Kidney epithelial cell (primary cell): ENCODE measurements around the gene EREG. TPM values are rescaled to one million over a fixed set of nuclear protein-coding genes. Genes with fewer than 3 reads are reported as not detected.
"Not testable (repeated sequence)": the region's sequence is repeated elsewhere in the genome, so short reads cannot be mapped to it uniquely, and the experiment has no call there.

Experiments
- DNase-seq: peaks from one replicate; pipeline ENCODE4 v3.0.0-alpha.2; 2010; ENCODE audit warnings: low read depth
- H3K27me3 ChIP-seq: 2 replicates; pipeline ENCODE4 v1.6.0; 2011; ENCODE audit warnings: low read length; ENCODE audit not compliant: control insufficient read depth, insufficient read depth
- H3K36me3 ChIP-seq: 2 replicates; pipeline ENCODE4 v1.5.1; 2011; ENCODE audit warnings: low read length; ENCODE audit not compliant: control insufficient read depth, insufficient read depth
- H3K4me3 ChIP-seq: 2 replicates; pipeline ENCODE4 v1.5.1; 2011; ENCODE audit warnings: low read depth, mild to moderate bottlenecking, control low read depth, low read length
- total RNA-seq: library from RNA; depleted of rRNA; stranded (reverse); fragments of >200 nt; gene quantifications from 2 replicates; pipeline ENCODE4 v1.2.3, GENCODE V29; 2015
- TF ChIP-seq, protein P1 (sequence below): IDR thresholded peaks from 2 replicates; pipeline ENCODE4 v1.5.1; 2011; ENCODE audit warnings: mild to moderate bottlenecking, moderate library complexity, low read length, control low read depth, inconsistent platforms; ENCODE audit not compliant: insufficient read depth, poor library complexity, severe bottlenecking

The EREG gene
- total RNA-seq, 1 donor from 2014 or later: 7.5 TPM

DNA sequence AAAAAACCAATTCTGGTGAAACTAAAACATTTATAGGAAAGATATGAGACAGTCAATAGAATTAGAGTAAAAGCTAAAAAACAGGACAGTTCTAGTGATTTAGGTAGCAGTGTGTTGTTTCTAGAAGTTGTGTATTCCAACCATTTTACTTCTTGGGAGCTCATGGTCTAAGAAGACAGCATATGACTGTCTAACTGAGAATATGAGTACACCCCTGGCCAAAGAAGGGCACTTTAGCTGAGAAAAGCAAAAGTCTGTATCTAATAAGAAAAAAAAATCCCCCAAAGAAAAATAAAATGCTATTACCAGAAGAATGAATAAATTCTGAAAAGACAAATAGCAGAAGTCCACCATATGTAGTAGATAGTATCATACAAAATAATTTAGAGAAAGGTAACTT, 26.4 kb downstream of the EREG start:
- Histone ChIP-seq H3K36me3 (no peaks in the 10 kb centered on the region), H3K27me3 (no peaks in the 10 kb centered on the region), H3K4me3 (no peak overlapping the region)
- TF ChIP-seq, protein P1, sequence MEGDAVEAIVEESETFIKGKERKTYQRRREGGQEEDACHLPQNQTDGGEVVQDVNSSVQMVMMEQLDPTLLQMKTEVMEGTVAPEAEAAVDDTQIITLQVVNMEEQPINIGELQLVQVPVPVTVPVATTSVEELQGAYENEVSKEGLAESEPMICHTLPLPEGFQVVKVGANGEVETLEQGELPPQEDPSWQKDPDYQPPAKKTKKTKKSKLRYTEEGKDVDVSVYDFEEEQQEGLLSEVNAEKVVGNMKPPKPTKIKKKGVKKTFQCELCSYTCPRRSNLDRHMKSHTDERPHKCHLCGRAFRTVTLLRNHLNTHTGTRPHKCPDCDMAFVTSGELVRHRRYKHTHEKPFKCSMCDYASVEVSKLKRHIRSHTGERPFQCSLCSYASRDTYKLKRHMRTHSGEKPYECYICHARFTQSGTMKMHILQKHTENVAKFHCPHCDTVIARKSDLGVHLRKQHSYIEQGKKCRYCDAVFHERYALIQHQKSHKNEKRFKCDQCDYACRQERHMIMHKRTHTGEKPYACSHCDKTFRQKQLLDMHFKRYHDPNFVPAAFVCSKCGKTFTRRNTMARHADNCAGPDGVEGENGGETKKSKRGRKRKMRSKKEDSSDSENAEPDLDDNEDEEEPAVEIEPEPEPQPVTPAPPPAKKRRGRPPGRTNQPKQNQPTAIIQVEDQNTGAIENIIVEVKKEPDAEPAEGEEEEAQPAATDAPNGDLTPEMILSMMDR: no peak
- DNase-seq: no peak

DNA sequence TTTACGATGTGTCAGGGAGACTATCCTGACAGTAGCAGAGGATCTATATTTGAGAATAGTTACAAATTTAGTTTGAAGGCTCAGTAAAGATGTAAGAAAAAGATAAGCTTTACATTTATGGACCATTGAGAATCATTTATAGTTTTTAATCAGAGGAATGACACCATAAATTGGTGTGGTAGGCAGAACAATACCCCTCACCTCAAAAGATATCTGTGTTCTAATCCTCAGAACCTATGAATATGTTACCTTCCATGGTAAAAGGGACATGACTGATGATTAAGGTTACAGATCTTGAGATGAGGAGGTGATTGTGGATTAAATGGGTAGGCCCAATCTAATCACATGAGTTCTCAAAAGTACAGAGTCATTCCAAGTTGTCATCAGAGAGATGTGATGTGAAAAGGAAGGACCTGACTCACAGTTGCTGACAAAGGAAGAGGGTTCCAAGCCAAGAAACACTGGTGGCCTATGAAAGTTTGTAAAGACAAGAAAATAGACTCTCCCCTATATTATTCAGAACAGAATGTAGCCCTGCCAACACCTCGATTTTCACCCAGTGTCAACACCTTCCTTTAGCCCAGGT, 27.0 kb downstream of the EREG start:
- H3K36me3 ChIP-seq: no peaks in the 10 kb centered on the region
- no peaks in the 10 kb centered on the region for H3K27me3 ChIP-seq
- TF ChIP-seq, protein P1: no peak
- no peak for DNase-seq
- H3K4me3 ChIP-seq: no peak overlapping the region

DNA sequence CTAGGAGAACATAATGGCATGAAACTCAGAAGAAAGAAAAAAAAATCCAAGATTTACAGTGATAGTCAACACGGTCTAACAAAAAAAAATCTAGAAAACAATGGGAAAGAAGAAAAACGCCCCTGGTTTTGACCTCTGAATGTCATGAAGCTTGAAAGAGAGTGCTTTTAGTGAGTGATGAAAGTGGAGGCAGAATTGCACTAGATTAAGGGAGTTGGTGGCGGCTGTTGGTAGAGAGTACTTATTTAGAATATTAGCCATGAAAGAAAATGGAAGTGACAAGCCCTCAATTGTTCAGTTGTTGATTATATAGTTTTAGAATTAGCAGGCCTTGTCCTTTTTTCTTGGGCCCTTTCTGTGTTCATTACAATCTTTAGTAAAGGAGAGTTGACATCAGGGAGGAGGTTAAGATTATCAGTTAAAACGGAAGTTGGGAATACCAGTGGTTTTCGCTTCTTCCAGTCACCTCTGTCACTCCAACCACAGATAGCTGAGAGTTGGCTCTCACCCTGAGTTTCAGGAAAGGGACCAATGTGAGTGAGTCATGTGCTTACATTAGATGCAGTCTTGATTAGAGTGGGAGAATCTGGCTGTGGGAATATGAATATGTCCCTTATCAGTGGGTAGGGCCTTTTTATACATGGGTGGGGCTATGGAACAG, 29.7 kb downstream of the EREG start:
- no peaks in the 10 kb centered on the region for H3K36me3 ChIP-seq
- no peak overlapping the region for H3K4me3 ChIP-seq
- no peak for DNase-seq
- no peaks in the 10 kb centered on the region for H3K27me3 ChIP-seq
- TF ChIP-seq, protein P1: no peak

DNA sequence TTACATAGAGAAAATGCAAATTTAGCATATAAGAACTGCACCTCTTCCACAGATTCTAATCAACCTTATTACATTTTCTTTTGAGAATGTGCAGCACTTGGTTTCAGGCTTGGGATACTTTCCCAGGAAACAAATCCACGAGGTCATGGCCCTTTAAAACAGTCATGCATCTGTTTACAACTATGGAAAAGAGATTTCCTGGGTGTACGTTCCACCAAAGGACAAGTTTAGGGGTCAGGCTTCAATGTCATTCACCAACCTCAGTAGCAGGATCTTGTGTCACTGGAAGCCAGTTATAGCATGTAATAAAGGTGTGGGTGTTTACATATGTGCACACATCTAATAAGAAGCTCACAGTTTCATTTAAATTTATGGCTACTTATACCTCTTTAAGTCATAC, 30.7 kb downstream of the EREG start:
- no peak overlapping the region for H3K4me3 ChIP-seq
- DNase-seq: no peak
- no peaks in the 10 kb centered on the region for H3K27me3 ChIP-seq
- TF ChIP-seq, protein P1: no peak
- no peaks in the 10 kb centered on the region for H3K36me3 ChIP-seq

DNA sequence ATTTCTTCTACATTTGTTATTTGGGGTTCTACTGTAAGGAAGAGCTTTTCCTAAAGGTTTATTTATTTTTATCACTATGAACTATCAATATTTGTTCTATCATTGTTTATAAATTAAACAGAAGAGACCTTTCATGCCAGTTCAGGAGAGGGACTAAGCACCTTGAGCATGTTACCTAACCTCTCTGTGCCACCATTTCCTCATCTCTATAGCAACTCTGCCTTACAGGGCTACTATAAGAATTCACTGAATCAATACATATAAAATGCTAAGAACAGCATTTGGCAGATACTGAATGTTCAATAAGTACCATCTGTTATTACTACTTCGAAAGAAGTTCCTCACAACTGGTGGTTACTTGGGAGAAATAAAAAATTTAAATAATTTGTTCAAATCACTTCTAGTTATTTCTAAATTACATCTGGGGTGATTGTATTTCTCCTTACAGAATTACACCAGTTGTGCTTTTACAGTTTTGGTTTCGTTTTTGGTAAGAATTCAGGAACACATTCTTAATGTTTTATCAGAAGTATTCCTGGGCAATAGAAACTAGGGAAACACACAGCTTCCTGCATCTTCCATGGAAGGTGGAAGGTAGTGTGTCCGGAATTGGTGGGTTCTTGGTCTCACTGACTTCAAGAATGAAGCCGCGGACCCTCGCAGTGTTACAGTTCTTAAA, 32.9 kb downstream of the EREG start:
- Histone ChIP-seq H3K36me3 (no peaks in the 10 kb centered on the region), H3K4me3 (no peak overlapping the region), H3K27me3 (no peaks in the 10 kb centered on the region)
- TF ChIP-seq, protein P1: no peak
- no peak for DNase-seq

DNA sequence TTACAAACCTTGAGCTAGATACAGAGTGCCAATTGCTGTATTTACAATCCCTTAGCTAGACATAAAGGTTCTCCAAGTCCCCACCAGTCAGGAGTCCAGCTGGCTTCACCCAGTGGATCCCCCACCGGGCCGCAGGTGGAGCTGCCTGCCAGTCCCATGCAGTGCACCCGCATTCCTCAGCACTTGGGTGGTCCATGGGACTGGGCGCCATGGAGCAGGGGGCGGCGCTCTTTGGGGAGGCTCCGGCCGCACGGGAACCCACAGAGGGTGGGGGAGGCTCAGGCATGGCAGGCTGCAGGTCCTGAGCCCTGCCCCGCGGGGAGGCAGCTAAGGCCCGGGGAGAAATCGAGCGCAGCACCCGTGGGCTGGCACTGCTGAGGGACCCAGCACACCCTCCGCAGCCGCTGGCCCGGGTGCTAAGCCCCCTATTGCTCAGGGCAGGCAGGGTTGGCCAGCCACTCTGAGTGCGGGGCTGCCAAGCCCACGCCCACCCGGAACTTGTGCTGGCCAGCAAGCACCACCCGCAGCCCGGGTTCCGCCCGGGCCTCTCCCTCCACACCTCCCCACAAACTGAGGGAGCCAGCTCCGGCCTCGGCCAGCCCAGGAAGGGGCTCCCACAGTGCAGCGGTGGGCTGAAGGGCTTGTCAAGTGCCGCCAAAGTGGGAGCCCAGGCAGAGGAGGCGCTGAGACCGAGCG, 34.1 kb downstream of the EREG start:
- not testable (repeated sequence) for H3K36me3 ChIP-seq, H3K27me3 ChIP-seq, H3K4me3 ChIP-seq, DNase-seq
